ENCODE data around the gene POTEI.
"Not testable (repeated sequence)": the region's sequence is repeated elsewhere in the genome, so short reads cannot be mapped to it uniquely, and the experiment has no call there.

GRCh38 chr2:130538271-130538670, 29.1 kb upstream of the POTEI start:
- TF ChIP-seq CTCF (conservative IDR thresholded peaks at IDR 0.05); EZH2 (IDR thresholded peaks at IDR 0.05; ENCODE audit: low read depth): not testable (repeated sequence)

Data from PC-9 (cell line).